Ovary (tissue), 1 donor: Measurements from ENCODE around the gene DYNC1I1.

Experiments used
- EP300 ChIP-seq: sonication (generic); formaldehyde crosslinking; IDR thresholded peaks from one replicate; pipeline ENCODE4 v1.6.1; 2017; ENCODE audit warnings: antibody characterized with exemption
- POLR2A ChIP-seq: fragments of 450-650 bp; IDR thresholded peaks from one replicate; pipeline ENCODE4 v1.6.1; 2017; ENCODE audit warnings: antibody characterized with exemption, mild to moderate bottlenecking, moderate library complexity

- no peak for TF ChIP-seq EP300
- TF ChIP-seq POLR2A = no peak
Observed at GRCh38 chr7:96052289-96052688, 279.9 kb downstream of the DYNC1I1 start.
